GM19455 (cell line): ENCODE results near the gene SSNA1.
A peak's percentile ranks its signal among the peaks of the same experiment; 100 is the strongest.

Source experiments
- ATAC-seq: cut with Tn5 transposase; IDR thresholded peaks from one replicate; pipeline ENCODE4 v1.9.1; 2021; ENCODE audit not compliant: unreplicated experiment

Gene SSNA1

GRCh38 chr9:137181680-137182079 is 6.8 kb upstream of the SSNA1 start:
- ATAC-seq: no peak

GRCh38 chr9:137182836-137183235 is 5.6 kb upstream of the SSNA1 start:
- ATAC-seq: no peak

GRCh38 chr9:137183980-137184595 is 4.4 kb upstream of the SSNA1 start:
- ATAC-seq: no peak

- no peak for ATAC-seq
Measured at GRCh38 chr9:137184881-137185660, 3.4 kb upstream of the SSNA1 start.

GRCh38 chr9:137185921-137186320 is 2.6 kb upstream of the SSNA1 start:
- ATAC-seq: no peak

GRCh38 chr9:137186385-137186784 is 2.1 kb upstream of the SSNA1 start:
- no peak for ATAC-seq

- no peak for ATAC-seq
Measured at GRCh38 chr9:137187386-137187785, 1.1 kb upstream of the SSNA1 start.

- peak; percentile 4 for ATAC-seq
Measured at GRCh38 chr9:137188086-137188489, 388 bp upstream of the SSNA1 start.

- ATAC-seq: no peak
Measured at GRCh38 chr9:137189297-137190295, 1.1 kb downstream of the SSNA1 start.

GRCh38 chr9:137190315-137190856 is 1.9 kb downstream of the SSNA1 start:
- ATAC-seq: no peak

- no peak for ATAC-seq
Measured at GRCh38 chr9:137191245-137191644, 2.8 kb downstream of the SSNA1 start.

GRCh38 chr9:137191691-137192447 is 3.4 kb downstream of the SSNA1 start:
- ATAC-seq: no peak

- ATAC-seq: no peak
Measured at GRCh38 chr9:137192448-137192780, 3.9 kb downstream of the SSNA1 start.

GRCh38 chr9:137192859-137193258 is 4.4 kb downstream of the SSNA1 start:
- ATAC-seq: no peak

GRCh38 chr9:137193771-137194170 is 5.3 kb downstream of the SSNA1 start:
- ATAC-seq: no peak

- no peak for ATAC-seq
Measured at GRCh38 chr9:137194388-137194787, 5.9 kb downstream of the SSNA1 start.

- ATAC-seq: no peak
Measured at GRCh38 chr9:137194909-137195308, 6.4 kb downstream of the SSNA1 start.

- ATAC-seq: no peak
Measured at GRCh38 chr9:137195525-137196220, 7.2 kb downstream of the SSNA1 start.

- ATAC-seq: no peak
Measured at GRCh38 chr9:137198051-137198901, 9.8 kb downstream of the SSNA1 start.
